GM19238 (cell line): ENCODE results near the gene HOTAIR.

ENCODE experiments used
- DNase-seq: peaks from one replicate; pipeline ENCODE4 v3.0.0; 2011; ENCODE audit warnings: low spot score; ENCODE audit not compliant: insufficient read length

HOTAIR gene

GRCh38 chr12:53948650-53949593 is 25.8 kb downstream of the HOTAIR start:
- no peak for DNase-seq

GRCh38 chr12:53947743-53948142 is 27.0 kb downstream of the HOTAIR start:
- DNase-seq, result no peak

GRCh38 chr12:53944907-53945847 is 29.6 kb downstream of the HOTAIR start:
- DNase-seq, result no peak

- no peak for DNase-seq
Observed at GRCh38 chr12:53944209-53944608, 30.5 kb downstream of the HOTAIR start.

GRCh38 chr12:53942467-53942997 is 32.2 kb downstream of the HOTAIR start:
- no peak for DNase-seq

- DNase-seq, result no peak
Observed at GRCh38 chr12:53941750-53942149, 33.0 kb downstream of the HOTAIR start.

GRCh38 chr12:53941187-53941586 is 33.6 kb downstream of the HOTAIR start:
- DNase-seq, result no peak

GRCh38 chr12:53940443-53941014 is 34.2 kb downstream of the HOTAIR start:
- DNase-seq, result no peak

GRCh38 chr12:53939141-53940108 is 35.3 kb downstream of the HOTAIR start:
- DNase-seq, result no peak

- no peak for DNase-seq
Observed at GRCh38 chr12:53938326-53939140, 36.2 kb downstream of the HOTAIR start, which contains the start of gene HOXC13. Gene HOXC13, plus strand, starts transcription at chr12:53938831. Its CDS starts 76 bp downstream, at chr12:53938907.

- DNase-seq, result no peak
Observed at GRCh38 chr12:53937596-53938325, 37.0 kb downstream of the HOTAIR start.

- DNase-seq, result no peak
Observed at GRCh38 chr12:53937099-53937498, 37.7 kb downstream of the HOTAIR start.

GRCh38 chr12:53935383-53936341 is 39.1 kb downstream of the HOTAIR start:
- DNase-seq, result no peak

- DNase-seq, result no peak
Observed at GRCh38 chr12:53932915-53933314, 41.8 kb downstream of the HOTAIR start.

- no peak for DNase-seq
Observed at GRCh38 chr12:53931844-53932581, 42.7 kb downstream of the HOTAIR start.

GRCh38 chr12:53930591-53931255 is 44.0 kb downstream of the HOTAIR start:
- no peak for DNase-seq
